GM19455 (cell line): ENCODE measurements around the gene STAP2.

ENCODE experiments used
- ATAC-seq: cut with Tn5 transposase; IDR thresholded peaks from one replicate; pipeline ENCODE4 v1.9.1; 2021; ENCODE audit not compliant: unreplicated experiment

The STAP2 gene, protein sequence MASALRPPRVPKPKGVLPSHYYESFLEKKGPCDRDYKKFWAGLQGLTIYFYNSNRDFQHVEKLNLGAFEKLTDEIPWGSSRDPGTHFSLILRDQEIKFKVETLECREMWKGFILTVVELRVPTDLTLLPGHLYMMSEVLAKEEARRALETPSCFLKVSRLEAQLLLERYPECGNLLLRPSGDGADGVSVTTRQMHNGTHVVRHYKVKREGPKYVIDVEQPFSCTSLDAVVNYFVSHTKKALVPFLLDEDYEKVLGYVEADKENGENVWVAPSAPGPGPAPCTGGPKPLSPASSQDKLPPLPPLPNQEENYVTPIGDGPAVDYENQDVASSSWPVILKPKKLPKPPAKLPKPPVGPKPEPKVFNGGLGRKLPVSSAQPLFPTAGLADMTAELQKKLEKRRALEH

DNA sequence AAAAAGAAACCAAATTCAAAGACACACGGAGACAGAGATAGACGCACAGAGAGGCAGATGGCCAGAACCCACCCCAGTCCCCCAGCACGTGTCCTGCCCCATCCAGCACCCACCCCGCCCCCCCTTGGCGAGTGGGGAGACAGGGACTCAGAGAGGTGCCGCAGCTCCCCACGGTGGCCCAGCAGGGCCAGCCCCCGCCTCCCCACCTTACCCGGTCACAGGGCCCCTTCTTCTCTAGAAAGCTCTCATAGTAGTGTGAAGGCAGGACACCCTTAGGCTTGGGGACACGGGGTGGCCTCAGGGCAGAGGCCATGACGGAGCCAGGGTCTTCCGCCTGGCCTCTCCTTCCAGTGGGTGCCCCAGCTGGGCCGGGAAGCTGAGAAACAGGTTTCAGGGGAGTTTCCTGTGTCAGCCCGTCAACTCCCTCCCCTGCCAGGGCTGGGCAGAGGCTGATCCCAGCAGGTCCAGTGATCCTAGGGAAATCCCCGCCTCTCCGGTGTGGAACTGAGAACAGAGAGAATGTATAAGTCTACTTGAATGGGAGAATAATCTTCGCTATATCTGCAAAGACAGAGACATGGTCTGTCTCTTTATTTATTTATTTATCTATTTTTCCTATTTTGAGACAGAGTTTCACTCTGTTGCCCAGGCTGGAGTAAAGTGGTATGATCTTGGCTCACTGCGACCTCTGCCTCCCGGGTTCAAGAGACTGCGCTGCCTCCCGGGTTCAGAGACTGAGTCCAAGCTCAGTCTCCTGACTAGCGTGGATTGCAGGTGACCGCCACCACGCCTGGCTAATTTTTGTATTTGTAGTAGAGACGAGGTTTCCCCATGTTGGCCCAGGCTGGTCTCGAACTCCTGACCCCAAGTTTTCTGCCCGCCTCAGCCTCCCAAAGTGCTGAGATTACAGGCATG lies at the start of gene STAP2:
Gene STAP2, minus strand, starts transcription at position 387 of the 915 bp plus-strand sequence. Its CDS starts 74 bp downstream, at position 313.
- ATAC-seq: no peak

GRCh38 chr19:4386041-4386782 lies 47.6 kb upstream of the STAP2 start:
- no peak for ATAC-seq

GRCh38 chr19:4385291-4386040 lies 46.8 kb upstream of the STAP2 start:
- ATAC-seq: no peak

GRCh38 chr19:4380254-4380727 lies 41.7 kb upstream of the STAP2 start:
- ATAC-seq: no peak

DNA sequence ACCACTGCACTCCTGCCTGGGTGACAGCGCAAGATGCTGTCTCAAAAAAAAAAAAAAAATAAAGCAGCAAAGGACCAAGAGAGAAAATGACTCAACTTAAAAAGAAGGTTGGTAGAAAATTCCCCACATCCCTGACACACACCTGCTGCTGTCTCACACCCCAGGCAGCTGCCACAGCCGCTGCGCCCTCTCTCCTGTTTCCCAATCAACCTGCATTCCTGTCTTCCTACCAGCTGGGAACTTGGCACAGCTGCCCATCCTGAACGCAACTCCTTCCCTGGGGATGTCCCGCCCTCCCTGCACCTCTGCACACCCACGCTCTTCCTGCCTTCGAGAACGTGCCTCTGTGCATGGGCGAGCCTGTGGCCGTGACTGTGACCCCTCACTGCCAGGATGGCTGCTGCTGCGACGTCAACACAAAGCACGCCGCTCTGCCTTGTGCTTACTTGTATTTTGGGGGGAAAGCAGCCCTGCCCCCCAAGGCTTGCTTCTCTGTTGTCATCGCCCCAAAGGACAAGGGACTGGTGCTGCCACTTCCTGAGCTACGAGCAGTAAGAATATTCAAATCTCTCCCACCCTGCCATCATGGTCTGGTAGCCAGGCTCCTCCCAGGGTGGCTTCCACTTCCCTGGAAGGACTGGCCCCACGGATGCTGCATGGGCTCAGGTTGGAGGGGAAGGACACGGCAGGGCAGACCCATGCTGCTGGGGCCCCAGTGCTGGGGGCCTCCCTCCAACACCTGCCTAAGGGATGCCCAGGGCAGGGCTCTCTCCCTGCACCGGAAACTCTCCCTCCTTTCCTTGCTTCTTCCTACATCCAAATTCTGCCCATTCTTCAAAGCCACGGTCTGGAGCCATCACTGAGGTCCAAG lies 41.0 kb upstream of the STAP2 start:
- no peak for ATAC-seq

DNA sequence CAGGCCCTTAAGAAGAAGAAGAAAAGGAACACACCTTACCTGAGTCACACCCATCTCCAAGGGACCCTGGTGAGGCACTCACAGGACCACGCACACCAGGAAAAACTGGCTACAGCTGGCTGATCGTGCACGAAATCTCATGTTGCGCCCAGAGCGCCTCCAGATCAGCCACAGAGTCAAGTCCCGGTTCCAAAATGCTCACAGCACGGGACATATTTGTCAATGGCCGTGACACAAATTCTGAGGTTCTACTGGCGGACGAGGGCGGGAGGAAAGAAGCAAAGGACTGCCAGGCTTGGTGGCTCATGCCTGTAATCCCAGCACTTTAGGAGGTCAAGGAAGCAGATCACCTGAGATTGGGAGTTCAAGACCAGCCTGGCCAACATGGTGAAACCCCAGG lies 40.3 kb upstream of the STAP2 start:
- ATAC-seq: no peak

GRCh38 chr19:4376991-4377781 lies 38.6 kb upstream of the STAP2 start:
- no peak for ATAC-seq

DNA sequence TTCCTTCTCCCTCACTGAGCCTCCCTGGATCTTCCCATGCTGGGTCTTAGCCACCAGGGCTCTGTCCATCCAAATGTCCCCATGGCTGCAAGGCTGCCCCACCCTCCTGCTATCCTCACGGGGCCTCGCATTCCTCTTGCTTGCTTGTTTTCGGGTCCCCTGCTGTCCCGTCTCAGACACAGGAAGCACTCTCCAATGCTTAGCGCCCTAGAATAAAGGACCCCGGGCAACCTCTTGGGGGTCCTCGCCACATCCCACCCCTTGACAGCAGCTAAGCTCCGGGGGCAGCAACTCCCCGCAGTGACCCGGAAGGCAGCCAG lies 38.0 kb upstream of the STAP2 start:
- ATAC-seq: no peak

GRCh38 chr19:4376028-4376670 lies 37.5 kb upstream of the STAP2 start:
- ATAC-seq: no peak

DNA sequence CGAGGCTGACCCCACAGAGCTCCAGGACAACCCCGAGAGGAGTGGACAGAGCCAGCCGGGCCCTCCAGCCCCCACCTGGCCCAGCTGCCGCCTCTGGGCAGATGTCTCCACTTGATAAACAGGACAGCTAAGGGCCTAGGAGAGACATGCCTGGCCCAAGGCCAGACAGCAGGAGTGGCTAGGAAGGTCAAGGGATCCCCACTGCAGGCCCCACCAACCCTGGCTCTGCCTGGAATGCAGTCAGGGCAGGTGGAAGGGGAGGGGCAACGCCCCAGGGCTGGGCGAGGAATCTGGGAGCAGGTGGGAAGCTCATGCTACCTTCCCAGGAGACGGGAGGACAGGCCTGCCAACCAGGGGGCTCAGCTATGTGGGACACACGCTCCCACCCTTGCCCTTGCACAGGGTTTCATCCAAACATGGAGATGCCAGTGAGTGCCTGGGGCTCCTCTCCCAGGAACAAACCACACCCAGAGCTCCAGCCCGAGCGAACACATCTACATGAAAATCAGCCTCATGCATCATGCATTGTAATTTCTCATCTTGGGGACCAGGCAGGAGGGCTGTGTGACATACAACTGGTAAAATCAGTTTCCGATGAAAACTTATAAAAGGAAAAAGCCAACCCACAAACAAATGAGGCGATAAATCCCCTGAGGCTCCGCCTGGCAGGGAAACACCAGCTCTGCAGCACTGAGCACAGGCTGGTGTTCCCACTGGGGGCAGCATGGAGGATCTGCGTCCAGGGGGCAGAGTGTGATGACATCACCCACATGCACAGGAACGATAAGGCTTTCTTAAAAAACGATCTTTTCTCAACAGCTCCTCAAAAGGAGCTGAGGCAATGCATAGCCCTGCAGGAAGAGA lies 36.8 kb upstream of the STAP2 start:
- ATAC-seq: no peak

GRCh38 chr19:4374498-4375163 lies 36.0 kb upstream of the STAP2 start:
- no peak for ATAC-seq

DNA sequence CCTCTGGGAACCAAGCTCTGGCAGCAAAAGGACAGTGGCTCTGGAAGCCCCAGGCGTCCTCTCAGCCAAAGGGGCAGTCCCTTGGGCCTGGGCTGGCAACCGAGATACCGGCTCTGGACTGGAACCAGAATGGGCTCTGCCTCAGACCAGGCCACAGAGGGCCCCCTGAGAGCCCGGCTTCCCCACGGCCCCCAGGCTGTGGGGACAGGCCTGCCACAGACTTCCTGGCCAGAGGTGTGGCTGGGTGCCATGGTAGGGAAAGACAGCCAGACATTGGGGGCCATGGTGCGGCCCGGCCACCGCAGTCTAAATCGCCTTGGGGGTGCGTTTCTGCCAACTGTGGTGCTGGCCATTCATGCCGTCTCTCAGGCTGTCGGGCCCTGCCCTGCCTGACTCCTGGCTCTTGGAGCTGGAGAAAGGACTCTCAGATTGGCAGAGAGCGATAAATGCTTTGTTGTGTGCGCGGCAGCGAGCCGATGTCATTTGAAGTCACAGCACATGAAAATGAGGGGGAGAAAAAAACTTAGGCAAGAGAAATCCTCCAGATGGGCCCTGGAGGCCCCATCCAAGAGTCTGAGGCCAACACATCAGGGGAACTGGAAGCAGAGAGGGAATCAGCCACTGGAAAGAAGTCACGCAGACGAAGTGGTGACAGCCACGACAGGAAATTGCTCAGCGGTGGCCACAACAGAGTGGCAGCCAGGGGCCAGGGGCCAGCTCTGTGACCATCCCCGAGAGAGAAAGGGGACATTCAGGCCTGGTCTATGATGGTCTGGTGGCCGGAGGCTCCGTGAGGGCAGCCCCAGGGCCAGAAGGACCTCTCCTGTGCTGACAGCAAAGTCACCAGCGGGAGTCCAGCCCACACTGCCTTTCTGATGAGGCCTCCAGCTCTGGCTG lies 35.2 kb upstream of the STAP2 start:
- ATAC-seq: no peak

- ATAC-seq: no peak
Measured at GRCh38 chr19:4373013-4373367, 34.4 kb upstream of the STAP2 start.

DNA sequence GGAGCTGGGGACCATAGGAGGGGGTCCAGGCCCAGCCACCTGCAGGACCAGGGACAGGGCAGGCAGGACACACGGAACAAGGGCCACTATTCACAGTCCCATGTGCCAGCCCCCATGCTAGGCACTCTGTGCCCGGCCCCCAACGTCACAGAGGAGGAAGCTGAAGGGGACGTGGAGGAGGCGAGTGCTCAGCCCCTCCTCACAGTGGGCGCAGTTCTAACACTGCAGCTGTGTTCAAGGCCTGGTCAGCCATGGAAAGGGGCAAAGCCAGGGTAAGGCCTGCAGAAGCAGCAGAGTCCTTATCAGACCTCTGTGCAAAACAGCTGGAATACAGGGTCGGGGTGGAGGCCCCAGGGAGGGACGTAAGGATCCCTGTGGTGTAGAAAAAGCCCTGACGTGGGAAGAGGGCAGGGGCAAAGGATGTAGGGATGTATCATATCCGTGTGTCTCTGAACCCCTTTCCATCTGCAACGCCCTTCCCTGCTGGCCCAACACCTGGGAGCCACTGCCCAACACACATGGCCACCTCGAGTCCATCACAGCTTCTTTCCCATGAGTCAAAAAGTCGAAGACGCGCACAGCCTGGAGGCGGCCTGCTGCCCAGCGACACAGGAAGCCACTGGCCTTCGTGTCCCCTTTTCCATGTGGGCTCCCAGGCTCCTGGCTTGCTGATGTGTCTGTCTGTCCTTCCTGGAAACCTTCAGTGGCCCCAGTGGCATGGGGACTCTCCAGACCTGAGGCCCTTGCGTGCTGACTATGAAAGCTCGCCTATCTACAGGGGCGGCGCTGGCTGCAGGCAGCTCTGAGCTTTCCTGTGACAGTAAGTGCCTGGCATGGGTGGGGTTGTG lies 33.8 kb upstream of the STAP2 start:
- no peak for ATAC-seq
